ENCODE data around the gene LIPC. TPM values are rescaled to one million over a fixed set of nuclear protein-coding genes. Genes with fewer than 3 reads are reported as not detected.

Gene LIPC
- total RNA-seq, 3 donors from 2014 or later (not counting 1 experiment from before 2014, with no cell fraction given) = 5.3 to 7.1 (median 5.3) TPM

- Histone ChIP-seq H3K9me3 (ENCODE audit: control insufficient read depth, insufficient read depth, low read length) (no peaks in the 10 kb centered on the region), H3K27ac (ENCODE audit: low read length) (no peak overlapping the region), H3K27me3 (ENCODE audit: control insufficient read depth, insufficient read depth, low read length) (no peaks in the 10 kb centered on the region), H3K4me3 (ENCODE audit: low read length) (no peak overlapping the region), H3K36me3 (ENCODE audit: control insufficient read depth, insufficient read depth, low read length) (no peaks in the 10 kb centered on the region), H3K4me1 (ENCODE audit: control insufficient read depth, insufficient read depth, low read length) (peaks cover 6% of the 10 kb centered on the region)
- no peak for TF ChIP-seq CTCF (IDR thresholded peaks at IDR 0.05)
- DNase-seq = no peak
- Mint-ChIP-seq H3K4me3 (no peak overlapping the region), H3K4me1 (peaks cover 36 to 40% of the 10 kb centered on the region in 2 donors), H3K27me3 (ENCODE audit: low read depth in 2 of 2) (no peaks in the 10 kb centered on the region), H3K27ac (no peak overlapping the region), H3K9me3 (no peaks in the 10 kb centered on the region), H3K36me3 (peaks cover 6% of the 10 kb centered on the region)
- WGBS (ENCODE audit: insufficient coverage) = 100% methylated on average over 1 of the region's 3 CpGs
- intact Hi-C loops (cut with micrococcal nuclease) = no loop called here
- ATAC-seq = no peak
Measured at GRCh38 chr15:58511599-58511987, 79.8 kb downstream of the LIPC start.

DNA sequence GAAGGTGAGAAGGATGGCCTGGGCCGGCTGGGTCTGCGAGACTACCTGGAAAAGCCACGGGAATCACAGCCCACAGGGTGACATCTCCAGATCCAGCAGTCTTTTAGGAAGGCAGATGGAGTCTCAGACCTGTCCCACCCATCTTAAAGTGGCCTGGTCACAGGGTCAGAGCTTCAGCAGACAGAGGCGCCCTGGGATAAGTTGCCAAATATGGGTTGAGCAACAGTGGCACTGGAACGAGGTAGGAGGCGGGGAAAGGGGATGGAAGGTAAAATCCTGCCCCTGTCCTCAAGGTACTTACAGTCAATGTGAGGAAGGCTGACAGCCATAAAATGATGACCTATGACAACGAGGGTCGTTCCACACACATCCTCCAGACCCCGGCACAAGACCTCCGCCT, 80.7 kb downstream of the LIPC start:
- Mint-ChIP-seq H3K4me3 (no peak overlapping the region), H3K27ac (no peak overlapping the region), H3K9me3 (no peaks in the 10 kb centered on the region), H3K27me3 (ENCODE audit: low read depth in 2 of 2) (no peaks in the 10 kb centered on the region), H3K4me1 (peaks cover 42 to 46% of the 10 kb centered on the region in 2 donors), H3K36me3 (peaks cover 6% of the 10 kb centered on the region)
- peaks cover 14% of the 10 kb centered on the region for H3K4me1 ChIP-seq (ENCODE audit: control insufficient read depth, insufficient read depth, low read length)
- no peaks in the 10 kb centered on the region for H3K36me3 ChIP-seq (ENCODE audit: control insufficient read depth, insufficient read depth, low read length)
- no peak for ATAC-seq
- TF ChIP-seq CTCF (IDR thresholded peaks at IDR 0.05) = no peak
- no peak overlapping the region for H3K27ac ChIP-seq (ENCODE audit: low read length)
- H3K27me3 ChIP-seq (ENCODE audit: control insufficient read depth, insufficient read depth, low read length) = no peaks in the 10 kb centered on the region
- H3K9me3 ChIP-seq (ENCODE audit: control insufficient read depth, insufficient read depth, low read length) = no peaks in the 10 kb centered on the region
- no peak for DNase-seq
- intact Hi-C loops (cut with micrococcal nuclease) = no loop called here
- no peak overlapping the region for H3K4me3 ChIP-seq (ENCODE audit: low read length)
- 89% methylated on average over 10 of the region's 10 CpGs for WGBS (ENCODE audit: insufficient coverage)

DNA sequence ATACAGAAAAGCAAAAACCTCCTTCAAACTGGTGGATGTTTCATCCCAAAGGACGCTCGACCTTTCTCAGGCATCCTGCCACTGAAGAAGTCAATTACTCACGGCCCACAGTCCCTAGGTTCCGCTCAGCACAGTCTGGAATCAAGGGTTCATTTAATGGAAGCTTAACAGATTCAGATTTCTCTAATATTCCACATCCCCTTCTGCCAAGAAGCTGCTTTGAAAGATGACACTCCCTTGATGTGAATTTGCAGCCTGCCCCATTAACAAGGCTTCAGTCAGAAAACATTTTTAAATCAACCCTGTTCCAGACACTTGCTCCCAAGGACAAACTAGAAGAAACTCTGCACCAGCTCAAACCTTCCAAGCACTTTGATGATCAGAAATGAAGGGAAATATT, 81.2 kb downstream of the LIPC start:
- no peaks in the 10 kb centered on the region for H3K36me3 ChIP-seq (ENCODE audit: control insufficient read depth, insufficient read depth, low read length)
- H3K27me3 Mint-ChIP-seq (ENCODE audit: low read depth in 2 of 2) = no peaks in the 10 kb centered on the region
- peaks cover 6% of the 10 kb centered on the region for H3K36me3 Mint-ChIP-seq
- H3K4me1 ChIP-seq (ENCODE audit: control insufficient read depth, insufficient read depth, low read length) = peaks cover 19% of the 10 kb centered on the region
- H3K27ac ChIP-seq (ENCODE audit: low read length) = no peak overlapping the region
- ATAC-seq (no peak), DNase-seq (no peak)
- no peak overlapping the region for H3K27ac Mint-ChIP-seq
- H3K4me1 Mint-ChIP-seq = peaks cover 47 to 51% of the 10 kb centered on the region in 2 donors
- WGBS (ENCODE audit: insufficient coverage) = 95% methylated on average over 4 of the region's 4 CpGs
- intact Hi-C loops (cut with micrococcal nuclease) = no loop called here
- no peaks in the 10 kb centered on the region for H3K27me3 ChIP-seq (ENCODE audit: control insufficient read depth, insufficient read depth, low read length)
- H3K9me3 Mint-ChIP-seq = no peaks in the 10 kb centered on the region
- no peak for TF ChIP-seq CTCF (IDR thresholded peaks at IDR 0.05)
- H3K4me3 ChIP-seq (ENCODE audit: low read length) = no peak overlapping the region
- H3K4me3 Mint-ChIP-seq = no peak overlapping the region
- H3K9me3 ChIP-seq (ENCODE audit: control insufficient read depth, insufficient read depth, low read length) = no peaks in the 10 kb centered on the region

DNA sequence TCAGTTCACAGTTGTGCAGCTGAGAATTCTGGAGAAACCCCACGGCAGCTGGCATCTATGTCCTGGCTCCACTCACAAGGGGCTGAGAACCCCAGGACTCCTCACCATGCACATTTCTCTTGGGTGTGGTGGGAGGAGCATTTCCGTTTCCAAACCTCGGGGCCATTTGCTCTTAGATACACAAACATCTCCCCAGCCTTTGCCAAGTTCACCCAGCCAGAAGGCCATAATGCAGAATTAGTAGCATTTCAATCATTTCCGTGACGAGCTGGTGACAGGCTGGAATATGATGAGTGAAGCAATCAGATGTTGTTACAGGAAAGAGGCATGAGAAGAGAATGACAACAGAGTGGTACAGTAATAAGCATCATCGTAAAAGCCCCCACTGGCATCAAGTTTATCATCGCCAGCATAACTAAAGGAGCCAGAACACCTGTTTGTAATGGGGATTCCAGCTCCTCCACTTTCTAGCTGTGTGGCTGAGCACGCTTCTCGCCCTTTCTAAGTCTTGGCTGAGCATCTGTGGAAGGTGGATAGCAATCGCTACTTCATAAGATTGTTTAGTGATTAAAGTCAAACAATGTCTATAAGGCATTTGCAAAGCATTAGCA, 82.0 kb downstream of the LIPC start:
- no peak for TF ChIP-seq CTCF (IDR thresholded peaks at IDR 0.05)
- Mint-ChIP-seq H3K27me3 (ENCODE audit: low read depth in 2 of 2) (no peaks in the 10 kb centered on the region), H3K4me3 (no peak overlapping the region), H3K4me1 (peaks cover 54 to 55% of the 10 kb centered on the region in 2 donors), H3K36me3 (peaks cover 6% of the 10 kb centered on the region), H3K9me3 (no peaks in the 10 kb centered on the region), H3K27ac (no peak overlapping the region)
- H3K27me3 ChIP-seq (ENCODE audit: control insufficient read depth, insufficient read depth, low read length) = no peaks in the 10 kb centered on the region
- ATAC-seq (no peak), DNase-seq (no peak)
- WGBS (ENCODE audit: insufficient coverage) = 98% methylated on average over 8 of the region's 10 CpGs
- H3K4me1 ChIP-seq (ENCODE audit: control insufficient read depth, insufficient read depth, low read length) = peaks cover 27% of the 10 kb centered on the region
- intact Hi-C loops (cut with micrococcal nuclease) = no loop called here
- H3K9me3 ChIP-seq (ENCODE audit: control insufficient read depth, insufficient read depth, low read length) = no peaks in the 10 kb centered on the region
- H3K27ac ChIP-seq (ENCODE audit: low read length) = no peak overlapping the region
- no peaks in the 10 kb centered on the region for H3K36me3 ChIP-seq (ENCODE audit: control insufficient read depth, insufficient read depth, low read length)
- H3K4me3 ChIP-seq (ENCODE audit: low read length) = no peak overlapping the region
